CD4-positive, alpha-beta T cell treated with Interleukin-21 for 1 hour (primary cell): Measurements from ENCODE around the gene SNX8.

Source experiments
- DNase-seq: peaks from one replicate; pipeline ENCODE4 v3.0.0-alpha.2; 2020

The SNX8 gene

DNA sequence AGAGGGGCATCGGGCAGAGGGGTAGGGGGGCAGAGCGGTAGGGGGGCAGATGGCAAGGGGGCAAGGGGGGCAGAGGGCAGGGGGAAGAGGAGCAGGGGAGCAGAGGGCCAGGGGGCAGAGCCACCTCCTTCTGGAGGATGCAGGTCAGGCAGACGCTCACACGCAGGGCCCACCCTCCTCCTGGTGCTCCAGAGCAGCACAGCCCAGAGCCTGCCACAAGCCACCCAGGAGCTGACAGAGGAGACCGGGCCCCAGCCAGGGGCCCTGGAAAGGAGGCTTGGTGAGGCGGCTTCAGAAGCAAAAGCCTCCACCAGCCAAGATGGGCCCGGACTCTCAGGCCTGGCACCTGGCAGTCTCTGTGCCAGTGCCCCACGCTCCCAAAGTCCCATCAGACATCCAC lies 94.6 kb downstream of the SNX8 start:
- DNase-seq = no peak

DNA sequence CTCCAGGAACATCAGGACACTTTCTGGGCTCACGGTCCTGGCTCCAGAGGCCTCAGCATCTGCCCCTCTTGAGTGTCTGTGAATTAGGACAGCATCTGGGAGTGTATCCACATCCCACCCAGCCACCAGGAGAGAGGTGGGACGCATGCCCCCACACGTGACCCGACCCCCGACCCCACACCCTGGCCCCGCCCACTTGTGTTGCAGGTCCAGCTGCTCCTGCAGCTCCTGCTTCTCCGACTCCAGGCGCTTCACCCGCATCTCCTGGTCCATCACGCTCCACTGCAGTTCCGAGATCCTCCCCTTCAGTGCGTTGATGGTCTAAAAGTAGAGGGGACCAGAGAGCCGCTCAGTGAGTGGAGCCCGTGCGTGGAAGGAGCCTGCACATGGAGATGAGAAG lies 95.1 kb downstream of the SNX8 start:
- no peak for DNase-seq

DNA sequence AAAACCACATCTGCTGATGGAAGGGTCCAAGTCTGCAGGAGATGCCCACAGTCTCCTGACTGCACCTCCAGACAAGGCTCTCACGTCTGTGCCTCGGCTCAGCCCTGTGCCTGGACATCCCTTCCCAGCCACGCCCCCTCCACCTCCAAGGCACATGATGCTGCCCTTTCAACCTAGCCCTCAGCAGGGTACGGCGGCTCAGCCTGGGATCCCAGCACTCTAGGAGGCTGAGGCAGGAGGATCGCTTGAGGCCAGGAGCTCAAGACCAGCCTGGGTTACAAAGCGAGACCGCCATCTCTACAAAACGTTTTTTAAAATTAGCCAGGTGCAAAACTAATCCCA lies 95.8 kb downstream of the SNX8 start:
- DNase-seq = no peak

DNA sequence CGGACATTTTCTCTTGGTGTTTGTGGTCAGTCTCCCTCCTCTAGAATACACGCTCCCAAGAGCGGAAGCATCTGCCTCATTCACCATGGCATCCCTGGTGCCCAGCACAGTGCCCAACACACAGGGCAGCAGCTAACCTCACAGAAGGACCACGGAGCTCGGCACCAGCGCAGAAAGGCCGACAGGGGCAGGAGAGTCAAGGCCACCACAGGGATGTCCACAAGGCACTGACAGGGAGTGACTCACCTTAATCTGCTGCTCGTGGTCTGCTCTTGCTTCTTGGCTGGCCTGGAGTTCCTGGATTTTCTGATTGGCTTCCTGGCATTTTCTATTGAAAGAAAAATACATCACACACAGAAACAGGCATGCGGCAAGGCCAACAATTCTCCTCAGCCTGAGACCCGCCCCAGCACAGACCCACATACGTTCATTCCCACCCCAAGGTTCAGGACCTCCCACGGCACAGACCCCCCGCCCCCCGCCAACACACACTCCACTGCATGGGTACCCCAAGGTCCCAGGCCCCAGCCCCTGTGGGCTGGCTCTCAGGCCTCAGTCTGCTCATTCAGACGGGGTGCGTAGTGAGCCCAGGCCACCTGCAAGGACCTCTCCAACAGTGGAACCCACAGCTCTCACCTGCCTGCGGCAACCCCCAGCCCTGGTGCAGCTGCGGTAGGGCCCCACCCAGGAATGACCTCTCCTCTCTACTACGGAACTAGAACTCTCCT lies 96.4 kb downstream of the SNX8 start:
- no peak for DNase-seq

DNA sequence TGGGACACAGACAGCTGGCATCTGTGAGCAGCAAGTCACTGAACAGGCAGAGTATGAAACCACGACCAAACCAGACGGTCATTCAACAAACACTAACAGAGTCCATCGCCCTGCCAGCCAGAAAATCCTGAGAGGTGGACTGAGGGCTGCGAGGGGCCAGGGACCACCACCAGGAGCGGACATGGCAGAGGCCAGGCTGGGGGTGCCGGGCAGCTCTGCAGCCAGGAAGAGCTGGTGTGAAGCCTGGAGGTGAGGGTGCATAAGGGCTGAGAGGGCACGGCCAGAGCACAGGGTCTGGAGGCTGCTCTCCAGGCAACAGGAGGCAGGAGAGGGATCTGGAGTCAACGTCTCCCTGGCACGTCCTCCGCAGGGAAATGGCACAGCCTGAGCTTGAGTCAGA lies 97.0 kb downstream of the SNX8 start:
- DNase-seq = no peak

DNA sequence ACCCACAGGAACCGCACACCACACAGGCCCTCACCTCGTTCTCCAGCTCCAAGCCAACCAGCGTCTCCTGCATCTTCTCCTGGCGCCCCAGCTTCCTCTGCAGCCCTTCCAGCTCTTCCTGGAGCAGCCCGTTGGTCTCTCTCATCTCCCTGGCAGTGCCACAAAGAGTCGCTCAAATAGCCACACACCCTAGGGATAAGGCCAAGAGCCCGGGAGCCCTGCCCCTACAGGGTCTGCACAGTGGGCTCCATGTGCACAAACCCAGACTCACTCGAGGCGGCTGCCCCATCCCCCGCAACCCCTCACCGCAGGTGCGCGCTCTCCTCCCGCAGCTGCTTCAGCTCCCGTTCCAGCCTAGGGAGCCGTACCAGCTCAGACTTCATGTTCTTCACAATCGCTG lies 98.4 kb downstream of the SNX8 start:
- no peak for DNase-seq

DNA sequence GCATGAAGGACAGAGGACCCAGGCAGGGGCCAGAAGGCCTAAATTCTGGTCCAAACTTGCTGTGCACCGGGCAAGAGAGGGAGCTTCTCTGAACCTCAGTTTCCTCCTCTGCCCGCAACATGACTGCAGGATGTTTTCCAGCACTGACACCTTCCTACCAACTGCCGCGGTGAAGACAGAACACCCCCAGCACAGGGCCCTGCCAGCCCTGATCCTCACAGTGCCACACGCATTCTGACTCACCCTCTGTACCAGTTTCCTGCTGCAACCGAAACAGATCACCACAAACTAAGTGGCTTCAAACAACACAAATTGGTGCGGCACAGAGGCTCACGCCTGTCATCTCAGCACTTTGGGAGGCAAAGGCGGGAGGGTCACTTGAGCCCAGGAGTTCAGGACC lies 99.6 kb downstream of the SNX8 start:
- DNase-seq = peak; percentile 8

DNA sequence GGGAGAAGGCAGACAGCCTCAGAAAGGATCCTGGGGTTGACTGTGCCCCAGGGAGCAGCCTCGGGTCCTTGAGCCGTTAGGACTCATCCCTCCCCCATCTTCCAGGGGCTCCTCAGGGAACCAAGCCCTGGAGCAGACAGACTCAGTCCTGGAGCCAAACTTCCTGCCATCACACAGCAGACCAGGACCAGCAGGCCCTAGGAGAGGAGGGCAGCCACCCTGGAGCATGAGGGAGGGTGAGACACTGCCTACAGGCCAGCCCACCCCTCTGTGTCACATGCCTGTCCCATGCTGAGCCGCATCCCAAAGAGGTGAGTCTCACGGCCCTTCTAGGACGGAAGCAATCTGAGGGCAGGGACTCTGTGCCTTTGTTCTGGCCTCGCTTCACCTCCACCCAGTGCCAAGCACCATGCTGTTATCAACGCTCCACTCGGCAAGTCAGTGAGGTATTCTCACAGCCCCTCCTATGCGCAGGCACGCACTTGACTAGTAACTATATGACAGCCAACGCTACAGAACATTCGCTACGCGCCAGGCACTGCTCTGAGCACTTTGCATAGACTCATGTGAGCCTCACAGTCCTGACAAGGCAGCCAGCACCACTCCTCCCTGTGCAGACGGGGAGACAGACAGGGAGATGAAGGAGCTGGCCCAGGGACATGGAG lies 100.6 kb downstream of the SNX8 start:
- DNase-seq = no peak

DNA sequence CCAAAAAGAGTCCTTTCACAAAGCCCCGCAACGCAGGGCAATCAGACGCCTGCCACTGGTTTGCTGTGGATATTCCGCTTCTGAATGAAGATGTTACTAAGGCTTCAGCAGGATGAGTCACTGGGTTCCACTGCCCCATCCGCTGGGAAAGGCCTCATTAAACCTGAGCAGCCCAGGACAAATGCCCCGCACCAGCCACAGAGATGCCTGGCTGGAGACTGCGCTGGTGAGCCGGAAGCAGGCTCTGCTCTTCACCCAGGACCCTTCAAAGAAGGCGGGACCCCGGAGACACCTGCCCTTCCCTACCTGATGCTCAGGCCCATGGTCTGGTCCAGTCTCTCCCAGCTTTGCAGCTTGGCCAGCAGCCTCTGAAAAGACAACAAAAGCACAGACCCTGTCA lies 101.3 kb downstream of the SNX8 start:
- no peak for DNase-seq

DNA sequence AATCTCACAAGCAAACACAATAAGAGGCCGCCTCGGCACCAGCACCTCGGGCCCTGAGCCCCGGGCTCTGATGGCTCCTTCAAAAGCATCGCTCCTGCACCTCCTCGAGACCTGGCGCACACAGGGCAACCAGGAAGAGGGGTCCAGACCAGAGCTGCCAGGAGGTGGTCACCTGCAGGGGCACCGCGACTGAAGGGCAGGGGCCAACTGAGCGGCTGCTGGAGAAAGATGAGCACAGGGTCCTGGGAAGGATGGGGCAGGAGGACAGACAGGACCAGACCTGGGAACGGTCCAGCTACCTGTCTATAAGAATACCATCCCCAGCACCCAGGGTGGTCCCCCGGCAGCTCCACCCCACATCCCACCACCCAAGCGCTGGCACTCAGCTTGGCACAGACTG lies 102.3 kb downstream of the SNX8 start:
- DNase-seq = no peak

DNA sequence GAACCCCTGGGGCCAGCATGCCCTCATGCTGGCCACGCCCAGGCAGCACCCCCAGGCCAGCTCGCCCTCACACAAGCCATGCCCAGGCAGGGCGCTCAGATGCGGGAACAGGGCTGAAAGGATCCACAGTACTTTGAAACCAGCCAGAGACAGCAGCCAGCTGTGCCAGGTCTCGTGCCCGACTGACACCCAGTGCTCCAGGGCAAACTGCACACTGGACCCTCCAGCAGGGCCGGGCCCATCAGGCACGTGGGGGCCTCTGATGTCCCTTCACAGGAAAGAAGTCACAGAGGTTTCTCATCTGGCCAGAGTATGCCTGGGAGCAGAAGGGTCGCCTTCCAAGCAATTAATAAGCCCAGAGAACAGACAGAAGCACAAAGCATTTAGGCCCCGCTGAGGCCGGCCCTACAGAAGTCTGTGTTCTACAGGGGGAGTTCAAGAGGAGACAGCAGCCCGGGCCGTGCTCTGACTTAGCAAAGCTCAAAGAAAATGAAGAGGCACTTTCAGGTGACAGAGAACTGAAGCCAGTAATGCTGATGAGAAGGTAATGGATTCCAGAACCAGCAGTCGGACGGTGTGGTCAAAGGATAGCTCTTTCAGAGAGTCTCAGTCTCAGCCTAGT lies 102.9 kb downstream of the SNX8 start:
- no peak for DNase-seq

DNA sequence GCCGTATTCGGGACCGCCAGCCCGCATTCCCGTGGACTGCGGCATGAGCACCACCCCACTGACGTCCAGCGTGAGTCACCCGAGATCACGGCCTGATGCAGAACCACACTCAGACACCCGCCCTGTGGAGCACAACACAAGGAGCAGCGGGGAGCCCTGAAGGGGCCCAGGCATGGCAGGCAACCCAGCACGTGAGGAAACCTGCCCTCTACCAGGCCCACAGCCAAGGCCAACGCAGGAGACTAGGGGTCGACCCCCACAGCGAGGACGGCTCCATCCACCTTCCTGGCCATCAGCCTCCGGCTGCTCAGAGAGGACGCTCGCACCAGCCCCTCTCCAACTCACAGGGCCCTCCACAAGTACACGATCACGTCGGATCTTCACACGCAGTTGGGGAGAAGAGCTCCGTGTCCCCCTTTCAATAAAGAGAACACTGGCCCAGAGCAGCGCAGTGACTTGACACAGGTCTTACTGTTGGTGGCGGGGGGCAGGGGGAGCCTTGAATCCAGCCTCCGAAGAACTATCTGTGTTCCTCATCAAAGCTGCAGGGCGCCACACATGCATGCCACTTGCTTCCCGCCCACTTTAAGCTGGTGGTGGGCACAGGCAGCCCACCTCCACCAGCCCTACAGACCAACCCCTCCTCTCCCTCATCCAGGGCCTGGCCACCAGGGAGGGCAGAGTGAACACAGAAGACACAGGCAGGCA lies 103.5 kb downstream of the SNX8 start:
- DNase-seq = no peak

DNA sequence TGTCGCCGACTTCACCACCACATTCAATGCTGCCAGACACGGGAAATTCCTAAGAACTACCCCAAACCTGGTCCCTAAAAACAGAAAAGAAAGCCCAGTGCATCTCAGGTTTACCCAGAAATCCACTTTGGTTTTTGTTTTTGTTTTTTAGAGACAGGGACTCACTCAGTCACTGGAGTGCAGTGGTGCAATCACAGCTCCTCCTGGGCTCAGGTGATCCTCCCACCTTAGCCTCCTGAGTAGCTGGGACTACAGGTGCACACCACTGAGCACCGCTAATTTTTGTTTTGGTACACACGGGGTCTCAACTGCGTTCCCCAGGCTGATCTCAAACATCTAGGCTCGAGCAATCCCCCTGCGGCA lies 104.3 kb downstream of the SNX8 start:
- no peak for DNase-seq

DNA sequence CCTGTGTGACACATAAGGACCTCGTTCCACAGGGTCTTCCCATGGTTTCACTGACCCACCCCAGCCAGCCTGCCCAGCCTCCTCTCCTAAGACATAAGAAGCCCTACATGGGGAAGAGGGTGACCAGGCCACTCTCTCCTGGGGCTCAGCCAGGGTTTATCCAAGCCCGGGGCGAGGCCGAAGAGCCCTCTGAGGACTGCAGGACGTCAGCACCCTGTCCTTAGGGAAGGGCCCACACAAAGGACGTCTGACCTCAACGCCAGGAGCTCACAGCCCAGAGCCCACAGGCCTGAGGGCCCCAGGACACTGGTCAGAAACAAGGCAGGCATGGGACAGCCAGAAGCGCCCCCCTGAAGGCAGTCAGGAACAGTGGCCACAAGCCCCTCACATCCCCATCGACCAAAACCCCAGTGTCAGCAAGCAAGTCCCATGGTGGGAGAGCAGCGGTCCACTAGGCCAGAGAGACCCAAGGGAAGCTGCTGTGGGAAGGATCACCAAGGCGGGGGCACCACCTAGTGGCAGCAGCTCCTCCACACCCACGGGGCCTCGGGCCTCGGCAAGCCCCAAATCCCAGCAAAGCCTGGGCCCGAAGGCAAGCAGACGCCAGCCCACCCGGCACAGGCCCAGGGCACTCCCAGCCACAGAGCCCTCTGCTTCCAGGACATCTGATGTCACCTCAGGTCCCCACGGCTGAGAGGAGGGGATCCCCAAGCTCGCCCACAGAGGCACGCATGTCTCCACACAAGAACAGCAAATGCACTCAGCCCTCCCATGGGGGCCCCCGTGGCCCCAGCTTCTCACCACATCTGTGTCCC lies 104.9 kb downstream of the SNX8 start:
- peak; percentile 39 for DNase-seq

DNA sequence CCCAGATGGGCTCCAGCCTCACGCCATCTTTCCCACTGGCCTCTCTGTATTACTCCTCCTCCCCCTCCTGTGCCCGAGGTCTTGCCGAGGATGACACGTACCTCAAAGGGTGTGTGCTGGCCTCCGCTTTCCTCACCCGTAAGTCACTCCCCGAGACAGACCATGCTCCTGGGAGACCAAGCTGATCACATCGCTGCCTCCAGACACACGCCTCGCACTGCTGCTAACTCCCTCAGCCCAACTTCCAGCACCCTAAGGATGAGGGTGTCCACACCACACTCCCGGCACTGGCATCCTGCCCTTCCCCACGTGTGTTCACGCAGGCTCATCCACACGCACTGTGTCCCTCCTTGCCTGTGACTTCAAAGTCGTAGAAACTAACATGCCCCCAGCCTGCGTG lies 105.5 kb downstream of the SNX8 start:
- DNase-seq = no peak

DNA sequence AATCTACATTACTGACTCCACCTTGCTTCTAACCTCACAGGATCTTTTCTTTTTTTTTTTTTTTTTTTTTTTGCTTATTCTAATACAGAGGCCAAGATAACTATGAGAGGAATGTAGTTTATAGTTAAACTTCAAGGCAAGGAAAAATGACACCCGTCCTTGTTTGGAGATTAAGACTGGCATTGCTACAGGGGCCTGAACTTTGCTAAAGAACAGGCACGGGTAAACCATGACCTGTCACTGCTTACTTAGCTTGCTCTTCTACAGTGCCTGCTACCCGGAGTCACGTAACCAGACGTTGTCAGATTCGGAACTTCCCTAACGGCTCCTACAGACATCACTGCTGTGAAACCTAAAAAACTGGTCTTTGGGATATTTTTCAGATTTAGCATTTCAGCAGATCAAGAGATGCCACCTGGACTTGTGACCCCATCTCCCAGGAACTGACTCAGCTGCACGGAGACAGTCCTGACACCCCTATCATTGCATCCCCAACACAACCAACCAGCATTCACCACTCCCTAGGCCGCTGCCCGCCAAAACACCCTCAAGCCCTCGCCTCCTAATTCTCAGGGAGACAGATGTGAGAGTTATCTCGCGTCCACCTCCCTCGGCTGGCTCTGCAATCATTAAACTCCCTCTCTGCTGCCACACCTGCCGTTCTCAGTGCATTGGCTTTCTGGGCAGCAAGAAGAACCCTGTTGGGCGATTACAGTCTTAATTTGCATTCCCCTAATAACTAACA lies 109.0 kb downstream of the SNX8 start:
- DNase-seq = no peak

DNA sequence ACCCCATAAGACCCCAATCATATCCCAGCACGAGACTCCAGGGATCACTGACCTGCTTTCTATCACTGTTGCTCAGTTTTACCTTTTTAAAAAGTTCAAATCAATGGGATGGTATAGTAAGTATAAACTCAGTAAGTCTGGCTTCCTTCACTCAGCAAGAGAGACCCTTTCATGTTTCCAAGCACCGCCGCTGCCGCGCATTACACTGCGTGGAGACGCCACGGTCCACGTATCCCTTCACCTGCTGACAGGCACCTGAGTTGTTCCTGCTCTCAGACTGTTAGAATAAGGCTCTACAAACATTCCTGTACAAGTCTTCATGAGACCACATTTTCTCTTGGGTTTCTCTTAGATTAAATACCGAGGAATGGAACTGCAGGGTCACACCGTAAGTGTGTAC lies 109.8 kb downstream of the SNX8 start:
- DNase-seq = no peak

DNA sequence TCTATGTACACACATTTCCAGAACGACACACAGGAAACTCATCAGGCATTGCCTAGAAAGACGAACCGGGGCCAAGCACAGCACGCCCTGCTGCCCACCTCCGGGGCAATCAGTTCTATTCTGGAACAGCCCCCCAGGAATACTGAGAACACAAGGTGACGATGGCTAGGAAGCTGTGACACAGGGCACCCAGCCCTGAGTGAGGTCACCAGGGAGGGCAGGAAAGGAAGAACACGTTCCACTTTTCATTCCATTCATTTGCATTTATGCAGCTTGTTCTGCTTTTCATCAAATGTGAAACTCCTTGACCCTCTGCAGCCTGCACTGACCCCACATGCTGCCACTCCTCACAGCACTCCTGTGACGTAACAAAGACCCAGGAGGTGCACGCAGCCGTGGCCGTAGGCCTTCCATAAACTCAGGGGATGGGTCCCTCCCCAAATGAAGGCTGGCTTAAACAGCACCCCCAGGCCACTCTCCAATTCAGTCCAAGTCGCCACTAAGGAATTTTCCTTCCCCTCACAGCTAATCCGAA lies 110.4 kb downstream of the SNX8 start:
- DNase-seq = no peak

DNA sequence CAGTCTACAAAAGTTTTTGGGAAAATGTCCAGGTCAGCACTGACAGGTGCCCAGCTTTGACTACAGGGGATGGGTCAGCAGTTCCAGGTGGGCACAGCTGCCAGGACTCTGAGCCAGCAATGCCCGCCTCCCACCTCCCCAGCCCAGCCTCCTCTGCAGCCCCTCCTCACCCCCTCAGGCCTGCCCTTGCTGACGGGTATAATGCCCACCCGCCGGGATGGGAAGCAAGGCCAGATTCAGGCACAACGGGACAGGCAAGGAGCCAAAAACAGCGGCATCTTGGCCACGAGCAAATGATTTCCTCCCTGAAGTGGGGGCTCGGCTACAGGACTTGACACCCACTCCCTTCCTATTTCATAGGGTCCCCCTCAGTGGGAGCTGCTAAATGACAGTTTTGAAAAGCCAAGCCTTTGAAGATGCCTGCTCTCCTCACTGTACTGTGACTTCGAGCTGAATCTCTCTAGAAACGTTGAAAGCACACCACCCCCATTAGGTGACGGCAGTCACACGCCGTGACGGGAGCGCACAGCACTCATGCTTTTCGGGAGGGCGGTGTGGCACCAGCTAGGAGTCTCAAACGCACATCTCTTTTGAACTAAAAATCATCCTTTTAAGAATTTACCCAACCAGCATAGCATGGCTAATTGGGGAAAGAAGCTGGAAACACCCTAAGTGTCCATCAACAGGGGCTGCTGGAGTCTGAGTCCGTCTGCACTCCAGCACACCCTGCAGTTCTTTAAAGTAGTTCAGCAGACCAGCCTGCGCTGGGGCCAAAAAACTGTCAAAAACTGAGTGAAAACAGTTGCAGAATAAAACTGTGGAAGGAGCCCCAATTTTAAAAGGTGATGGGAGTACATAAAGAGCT lies 111.1 kb downstream of the SNX8 start:
- DNase-seq = no peak

DNA sequence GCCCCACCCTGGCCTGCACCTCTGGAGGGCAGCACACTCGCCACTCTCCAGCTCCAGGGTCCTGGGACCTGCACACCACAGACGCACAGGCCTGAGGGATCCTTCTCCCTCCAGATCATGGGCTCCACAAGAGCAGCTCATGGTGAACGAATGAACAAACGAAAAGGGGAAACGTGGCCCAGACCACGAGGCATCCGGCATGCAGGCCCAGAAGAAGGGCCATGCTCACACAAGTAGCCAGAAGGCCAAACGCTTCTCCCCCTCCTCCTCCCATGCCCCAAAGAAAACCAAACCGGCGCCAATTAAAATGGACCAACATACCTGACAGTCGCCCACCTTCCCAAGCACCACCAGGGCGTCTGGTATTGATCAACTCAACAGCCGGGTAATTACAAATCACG lies 111.9 kb downstream of the SNX8 start:
- no peak for DNase-seq
